ENCODE data around the gene PARP3.

The PARP3 gene

GRCh38 chr3:51949121-51949520, 7.0 kb downstream of the PARP3 start:
- Histone ChIP-seq H3K9me3 (ENCODE audit: control insufficient read depth in 1 of 2, low read length in 2 of 2) (no peaks in the 10 kb centered on the region), H3K27ac (ENCODE audit: low read depth, low read length) (no peak overlapping the region), H3K27me3 (ENCODE audit: control insufficient read depth in 1 of 2, insufficient read depth in 2 of 2, low read length in 2 of 2) (peaks cover 0 to 4% of the 10 kb centered on the region in 2 donors), H3K4me1 (ENCODE audit: control insufficient read depth in 1 of 2, insufficient read depth in 2 of 2, low read length in 2 of 2) (no peaks in the 10 kb centered on the region), H3K4me3 (ENCODE audit: low read depth in 1 of 2, low read length in 2 of 2) (no peak overlapping the region), H3K36me3 (ENCODE audit: control insufficient read depth in 1 of 2, insufficient read depth in 2 of 2, low read length in 2 of 2) (peaks cover 5 to 35% of the 10 kb centered on the region in 2 donors), H3K9ac (ENCODE audit: low read depth in 1 of 2, low read length in 2 of 2) (no peak overlapping the region)

GRCh38 chr3:51950899-51951298, 8.7 kb downstream of the PARP3 start:
- Histone ChIP-seq H3K27me3 (ENCODE audit: control insufficient read depth in 1 of 2, insufficient read depth in 2 of 2, low read length in 2 of 2) (peaks cover 5 to 12% of the 10 kb centered on the region in 2 donors), H3K9ac (ENCODE audit: low read depth in 1 of 2, low read length in 2 of 2) (no peak overlapping the region), H3K4me1 (ENCODE audit: control insufficient read depth in 1 of 2, insufficient read depth in 2 of 2, low read length in 2 of 2) (no peaks in the 10 kb centered on the region), H3K9me3 (ENCODE audit: control insufficient read depth in 1 of 2, low read length in 2 of 2) (no peaks in the 10 kb centered on the region), H3K4me3 (ENCODE audit: low read depth in 1 of 2, low read length in 2 of 2) (no peak overlapping the region), H3K36me3 (ENCODE audit: control insufficient read depth in 1 of 2, insufficient read depth in 2 of 2, low read length in 2 of 2) (peaks cover 2 to 24% of the 10 kb centered on the region in 2 donors), H3K27ac (ENCODE audit: low read depth, low read length) (no peak overlapping the region)

- peaks cover 5 to 12% of the 10 kb centered on the region in 2 donors for H3K27me3 ChIP-seq (ENCODE audit: control insufficient read depth in 1 of 2, insufficient read depth in 2 of 2, low read length in 2 of 2)
- H3K9ac ChIP-seq (ENCODE audit: low read depth in 1 of 2, low read length in 2 of 2) = no peak overlapping the region
- H3K36me3 ChIP-seq (ENCODE audit: control insufficient read depth in 1 of 2, insufficient read depth in 2 of 2, low read length in 2 of 2) = peaks cover 0 to 13% of the 10 kb centered on the region in 2 donors
- H3K9me3 ChIP-seq (ENCODE audit: control insufficient read depth in 1 of 2, low read length in 2 of 2) = no peaks in the 10 kb centered on the region
- H3K27ac ChIP-seq (ENCODE audit: low read depth, low read length) = no peak overlapping the region
- H3K4me3 ChIP-seq (ENCODE audit: low read depth in 1 of 2, low read length in 2 of 2) = no peak overlapping the region
- peaks cover 5 to 7% of the 10 kb centered on the region in 2 donors for H3K4me1 ChIP-seq (ENCODE audit: control insufficient read depth in 1 of 2, insufficient read depth in 2 of 2, low read length in 2 of 2)
These were observed 11.3 kb downstream of the PARP3 start for GRCh38 chr3:51953445-51953844.

DNA sequence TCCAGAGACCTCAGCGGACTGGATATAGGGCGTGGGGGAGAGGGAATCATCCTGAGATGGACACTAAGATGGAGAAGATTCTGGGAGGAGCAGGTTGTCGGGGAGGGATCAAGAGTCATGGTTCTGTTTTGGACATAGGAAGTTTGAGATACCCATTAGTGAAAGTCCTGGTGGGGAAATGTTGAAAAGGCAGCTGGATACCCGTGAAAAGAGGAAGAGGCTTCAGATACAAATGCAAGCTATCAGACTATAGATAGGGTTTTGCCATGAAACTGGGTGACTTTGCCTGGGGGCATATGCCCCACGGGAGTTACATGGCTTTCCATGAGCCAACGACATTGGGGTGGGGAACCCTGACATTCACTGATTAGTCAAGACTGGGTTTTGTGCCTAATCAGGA, 11.9 kb downstream of the PARP3 start:
- no peaks in the 10 kb centered on the region for H3K9me3 ChIP-seq (ENCODE audit: control insufficient read depth in 1 of 2, low read length in 2 of 2)
- no peak overlapping the region for H3K4me3 ChIP-seq (ENCODE audit: low read depth in 1 of 2, low read length in 2 of 2)
- peaks cover 5 to 7% of the 10 kb centered on the region in 2 donors for H3K4me1 ChIP-seq (ENCODE audit: control insufficient read depth in 1 of 2, insufficient read depth in 2 of 2, low read length in 2 of 2)
- no peak overlapping the region for H3K9ac ChIP-seq (ENCODE audit: low read depth in 1 of 2, low read length in 2 of 2)
- H3K36me3 ChIP-seq (ENCODE audit: control insufficient read depth in 1 of 2, insufficient read depth in 2 of 2, low read length in 2 of 2) = peaks cover 0 to 10% of the 10 kb centered on the region in 2 donors
- H3K27me3 ChIP-seq (ENCODE audit: control insufficient read depth in 1 of 2, insufficient read depth in 2 of 2, low read length in 2 of 2) = peaks cover 5 to 12% of the 10 kb centered on the region in 2 donors
- no peak overlapping the region for H3K27ac ChIP-seq (ENCODE audit: low read depth, low read length)

DNA sequence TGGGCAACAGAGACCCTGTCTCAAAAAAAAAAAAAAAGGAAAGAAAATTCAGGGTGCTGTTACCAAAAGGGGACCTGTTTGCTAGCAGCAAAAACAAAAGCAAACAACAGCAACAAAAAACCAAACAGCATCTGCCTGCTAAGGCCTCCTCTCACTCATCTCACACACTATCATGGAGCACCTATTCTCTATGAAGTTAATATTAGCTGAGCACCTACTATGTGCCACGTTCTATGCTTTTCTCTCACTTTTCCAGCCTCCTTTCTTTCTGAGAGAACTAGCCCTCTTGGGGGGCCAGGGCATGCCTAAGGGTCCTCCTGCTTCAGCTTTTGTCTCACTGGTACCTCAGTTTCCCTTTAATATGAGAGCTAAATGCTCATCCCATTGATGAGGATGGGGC, 12.6 kb downstream of the PARP3 start:
- Histone ChIP-seq H3K9me3 (ENCODE audit: control insufficient read depth in 1 of 2, low read length in 2 of 2) (no peaks in the 10 kb centered on the region), H3K4me3 (ENCODE audit: low read depth in 1 of 2, low read length in 2 of 2) (no peak overlapping the region), H3K4me1 (ENCODE audit: control insufficient read depth in 1 of 2, insufficient read depth in 2 of 2, low read length in 2 of 2) (peaks cover 5 to 7% of the 10 kb centered on the region in 2 donors), H3K9ac (ENCODE audit: low read depth in 1 of 2, low read length in 2 of 2) (no peak overlapping the region), H3K36me3 (ENCODE audit: control insufficient read depth in 1 of 2, insufficient read depth in 2 of 2, low read length in 2 of 2) (peaks cover 0 to 11% of the 10 kb centered on the region in 2 donors), H3K27ac (ENCODE audit: low read depth, low read length) (no peak overlapping the region), H3K27me3 (ENCODE audit: control insufficient read depth in 1 of 2, insufficient read depth in 2 of 2, low read length in 2 of 2) (peaks cover 5 to 12% of the 10 kb centered on the region in 2 donors)

- H3K9ac ChIP-seq (ENCODE audit: low read depth in 1 of 2, low read length in 2 of 2) = peak within 1 kb of the TSS in 1 of 2 donors; percentile 43
- H3K27ac ChIP-seq (ENCODE audit: low read depth, low read length) = no peak within 1 kb of the TSS
- peak within 1 kb of the TSS; percentile 8 to 50 for H3K4me3 ChIP-seq (ENCODE audit: low read depth in 1 of 2, low read length in 2 of 2)
These were observed 13.2 kb downstream of the PARP3 start, which contains the start of gene GPR62 for GRCh38 chr3:51955175-51955892. Gene GPR62, plus strand, starts transcription at chr3:51955381. Its CDS starts 272 bp downstream, at chr3:51955653.

DNA sequence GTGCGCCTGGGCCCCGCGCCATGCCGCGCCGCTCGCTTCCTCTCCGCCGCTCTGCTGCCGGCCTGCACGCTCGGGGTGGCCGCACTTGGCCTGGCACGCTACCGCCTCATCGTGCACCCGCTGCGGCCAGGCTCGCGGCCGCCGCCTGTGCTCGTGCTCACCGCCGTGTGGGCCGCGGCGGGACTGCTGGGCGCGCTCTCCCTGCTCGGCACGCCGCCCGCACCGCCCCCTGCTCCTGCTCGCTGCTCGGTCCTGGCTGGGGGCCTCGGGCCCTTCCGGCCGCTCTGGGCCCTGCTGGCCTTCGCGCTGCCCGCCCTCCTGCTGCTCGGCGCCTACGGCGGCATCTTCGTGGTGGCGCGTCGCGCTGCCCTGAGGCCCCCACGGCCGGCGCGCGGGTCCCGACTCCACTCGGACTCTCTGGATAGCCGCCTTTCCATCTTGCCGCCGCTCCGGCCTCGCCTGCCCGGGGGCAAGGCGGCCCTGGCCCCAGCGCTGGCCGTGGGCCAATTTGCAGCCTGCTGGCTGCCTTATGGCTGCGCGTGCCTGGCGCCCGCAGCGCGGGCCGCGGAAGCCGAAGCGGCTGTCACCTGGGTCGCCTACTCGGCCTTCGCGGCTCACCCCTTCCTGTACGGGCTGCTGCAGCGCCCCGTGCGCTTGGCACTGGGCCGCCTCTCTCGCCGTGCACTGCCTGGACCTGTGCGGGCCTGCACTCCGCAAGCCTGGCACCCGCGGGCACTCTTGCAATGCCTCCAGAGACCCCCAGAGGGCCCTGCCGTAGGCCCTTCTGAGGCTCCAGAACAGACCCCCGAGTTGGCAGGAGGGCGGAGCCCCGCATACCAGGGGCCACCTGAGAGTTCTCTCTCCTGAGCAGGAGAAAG, 14.0 kb downstream of the PARP3 start:
- Histone ChIP-seq H3K36me3 (ENCODE audit: control insufficient read depth in 1 of 2, insufficient read depth in 2 of 2, low read length in 2 of 2) (peaks cover 3 to 11% of the 10 kb centered on the region in 2 donors), H3K9me3 (ENCODE audit: control insufficient read depth in 1 of 2, low read length in 2 of 2) (no peaks in the 10 kb centered on the region), H3K9ac (ENCODE audit: low read depth in 1 of 2, low read length in 2 of 2) (peak overlapping the region in 1 of 2 donors; percentile 43), H3K27me3 (ENCODE audit: control insufficient read depth in 1 of 2, insufficient read depth in 2 of 2, low read length in 2 of 2) (peaks cover 5 to 12% of the 10 kb centered on the region in 2 donors), H3K4me3 (ENCODE audit: low read depth in 1 of 2, low read length in 2 of 2) (peak overlapping the region; percentile 8 to 50), H3K4me1 (ENCODE audit: control insufficient read depth in 1 of 2, insufficient read depth in 2 of 2, low read length in 2 of 2) (peaks cover 5 to 7% of the 10 kb centered on the region in 2 donors), H3K27ac (ENCODE audit: low read depth, low read length) (no peak overlapping the region)

More at GRCh38 chr3:51955175-51955892, 13.2 kb downstream of the PARP3 start, which contains the start of gene GPR62:
- no peaks in the 10 kb centered on the region for H3K9me3 ChIP-seq (ENCODE audit: control insufficient read depth in 1 of 2, low read length in 2 of 2)
- H3K4me1 ChIP-seq (ENCODE audit: control insufficient read depth in 1 of 2, insufficient read depth in 2 of 2, low read length in 2 of 2) = peaks cover 5 to 7% of the 10 kb centered on the region in 2 donors
- peaks cover 5 to 12% of the 10 kb centered on the region in 2 donors for H3K27me3 ChIP-seq (ENCODE audit: control insufficient read depth in 1 of 2, insufficient read depth in 2 of 2, low read length in 2 of 2)
- peaks cover 2 to 11% of the 10 kb centered on the region in 2 donors for H3K36me3 ChIP-seq (ENCODE audit: control insufficient read depth in 1 of 2, insufficient read depth in 2 of 2, low read length in 2 of 2)

- no peak overlapping the region for H3K9ac ChIP-seq (ENCODE audit: low read depth in 1 of 2, low read length in 2 of 2)
- H3K9me3 ChIP-seq (ENCODE audit: control insufficient read depth in 1 of 2, low read length in 2 of 2) = no peaks in the 10 kb centered on the region
- peaks cover 5 to 12% of the 10 kb centered on the region in 2 donors for H3K27me3 ChIP-seq (ENCODE audit: control insufficient read depth in 1 of 2, insufficient read depth in 2 of 2, low read length in 2 of 2)
- no peak overlapping the region for H3K4me3 ChIP-seq (ENCODE audit: low read depth in 1 of 2, low read length in 2 of 2)
- peaks cover 3 to 11% of the 10 kb centered on the region in 2 donors for H3K36me3 ChIP-seq (ENCODE audit: control insufficient read depth in 1 of 2, insufficient read depth in 2 of 2, low read length in 2 of 2)
- no peak overlapping the region for H3K27ac ChIP-seq (ENCODE audit: low read depth, low read length)
- peaks cover 5 to 7% of the 10 kb centered on the region in 2 donors for H3K4me1 ChIP-seq (ENCODE audit: control insufficient read depth in 1 of 2, insufficient read depth in 2 of 2, low read length in 2 of 2)
These were observed 15.5 kb downstream of the PARP3 start for GRCh38 chr3:51957520-51958205.

- H3K4me1 ChIP-seq (ENCODE audit: control insufficient read depth in 1 of 2, insufficient read depth in 2 of 2, low read length in 2 of 2) = peaks cover 5 to 7% of the 10 kb centered on the region in 2 donors
- no peak overlapping the region for H3K4me3 ChIP-seq (ENCODE audit: low read depth in 1 of 2, low read length in 2 of 2)
- no peak overlapping the region for H3K9ac ChIP-seq (ENCODE audit: low read depth in 1 of 2, low read length in 2 of 2)
- H3K27ac ChIP-seq (ENCODE audit: low read depth, low read length) = no peak overlapping the region
- H3K9me3 ChIP-seq (ENCODE audit: control insufficient read depth in 1 of 2, low read length in 2 of 2) = no peaks in the 10 kb centered on the region
- peaks cover 3 to 11% of the 10 kb centered on the region in 2 donors for H3K36me3 ChIP-seq (ENCODE audit: control insufficient read depth in 1 of 2, insufficient read depth in 2 of 2, low read length in 2 of 2)
- peaks cover 4 to 12% of the 10 kb centered on the region in 2 donors for H3K27me3 ChIP-seq (ENCODE audit: control insufficient read depth in 1 of 2, insufficient read depth in 2 of 2, low read length in 2 of 2)
These were observed 16.7 kb downstream of the PARP3 start for GRCh38 chr3:51958603-51959521.

Data from duodenal mucosa (tissue), 2 donors.